Stimulated activated CD8-positive, alpha-beta memory T cell treated with anti-CD3 and anti-CD28 coated beads, Interleukin-7, amount 100 ng/mL, for 4 hours (primary cell): Measurements from ENCODE around the gene FAM20C.

ENCODE experiments used
- DNase-seq, 2 donors: peaks; one replicate each; pipeline ENCODE4 v3.0.0-alpha.2; 2020; ENCODE audit warnings: low read depth in 2 of 2

Gene FAM20C

DNA sequence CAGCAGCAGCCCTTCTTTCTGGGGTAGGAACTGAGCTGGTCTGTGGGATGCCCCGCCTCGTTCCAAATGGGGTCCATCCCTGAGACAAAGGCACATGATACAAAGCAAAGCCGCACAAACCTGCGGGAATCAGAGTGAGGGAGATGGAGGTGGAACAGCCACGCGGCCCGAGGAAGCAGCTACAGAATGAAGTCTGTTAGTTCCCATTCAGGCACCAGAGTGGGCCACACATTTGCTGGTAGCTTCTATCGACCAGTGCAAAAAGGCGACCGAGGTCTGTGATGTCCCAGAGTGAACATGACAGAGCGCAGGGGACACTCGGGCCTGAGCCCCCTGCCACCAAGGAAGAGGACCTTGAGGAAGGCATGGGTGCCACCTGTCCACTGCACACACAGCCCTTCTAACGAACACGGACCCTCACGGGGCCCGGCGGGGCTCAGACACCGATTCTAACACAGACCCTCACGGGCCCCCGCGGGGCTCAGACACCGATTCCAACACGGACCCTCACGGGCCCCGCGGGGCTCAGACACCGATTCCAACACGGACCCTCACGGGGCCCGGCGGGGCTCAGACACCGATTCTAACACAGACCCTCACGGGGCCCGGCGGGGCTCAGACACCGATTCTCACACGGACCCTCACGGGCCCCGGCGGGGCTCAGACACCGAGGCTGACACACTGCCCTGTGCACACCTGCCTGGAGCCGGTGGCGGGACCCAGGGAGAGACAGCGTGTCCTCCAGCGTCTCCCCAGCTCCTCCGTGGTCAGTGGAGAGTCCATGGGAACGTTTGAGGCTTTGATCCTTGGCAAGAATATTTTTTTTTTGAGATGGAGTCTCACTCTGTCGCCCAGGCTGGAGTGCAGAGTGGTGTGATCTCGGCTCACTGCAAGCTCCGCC is 32.8 kb upstream of the FAM20C start:
- no peak for DNase-seq

DNA sequence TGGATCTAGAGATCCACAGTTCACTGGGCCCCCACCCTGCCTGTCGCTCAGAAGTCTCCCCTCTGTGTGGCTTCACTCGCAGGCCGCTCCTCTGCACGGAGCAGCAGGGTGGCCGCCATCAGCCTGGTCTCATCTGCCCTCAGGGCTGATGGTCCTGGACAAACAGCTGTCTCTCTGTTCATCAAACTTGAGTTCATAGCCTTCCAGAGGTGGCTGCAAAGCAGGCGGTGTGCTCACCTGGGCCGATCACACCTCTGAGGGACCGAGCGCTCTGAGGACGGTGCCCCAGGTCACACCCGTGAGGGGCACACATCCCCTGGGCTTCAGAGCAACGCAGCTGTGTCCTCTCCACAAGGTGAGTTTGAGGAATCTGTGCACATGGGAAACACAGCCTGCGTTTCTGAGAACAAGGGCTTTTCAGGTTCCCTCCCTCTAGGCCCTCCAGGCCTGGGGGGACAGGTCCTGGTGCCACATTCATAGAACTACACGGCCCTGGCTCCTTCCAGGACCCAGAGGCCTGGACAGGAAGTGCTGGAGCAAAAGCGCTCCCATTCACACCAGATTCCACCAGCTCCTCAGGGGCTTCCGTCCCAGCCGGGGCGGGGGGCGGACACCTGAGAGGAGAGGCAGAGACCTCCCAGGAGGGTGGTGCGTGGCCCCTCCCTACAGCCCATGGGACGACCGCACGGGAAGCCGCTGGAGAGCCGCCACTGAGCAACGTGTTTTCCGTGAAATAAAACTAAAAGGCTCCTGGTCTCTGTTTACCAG is 31.2 kb upstream of the FAM20C start:
- DNase-seq: no peak

DNA sequence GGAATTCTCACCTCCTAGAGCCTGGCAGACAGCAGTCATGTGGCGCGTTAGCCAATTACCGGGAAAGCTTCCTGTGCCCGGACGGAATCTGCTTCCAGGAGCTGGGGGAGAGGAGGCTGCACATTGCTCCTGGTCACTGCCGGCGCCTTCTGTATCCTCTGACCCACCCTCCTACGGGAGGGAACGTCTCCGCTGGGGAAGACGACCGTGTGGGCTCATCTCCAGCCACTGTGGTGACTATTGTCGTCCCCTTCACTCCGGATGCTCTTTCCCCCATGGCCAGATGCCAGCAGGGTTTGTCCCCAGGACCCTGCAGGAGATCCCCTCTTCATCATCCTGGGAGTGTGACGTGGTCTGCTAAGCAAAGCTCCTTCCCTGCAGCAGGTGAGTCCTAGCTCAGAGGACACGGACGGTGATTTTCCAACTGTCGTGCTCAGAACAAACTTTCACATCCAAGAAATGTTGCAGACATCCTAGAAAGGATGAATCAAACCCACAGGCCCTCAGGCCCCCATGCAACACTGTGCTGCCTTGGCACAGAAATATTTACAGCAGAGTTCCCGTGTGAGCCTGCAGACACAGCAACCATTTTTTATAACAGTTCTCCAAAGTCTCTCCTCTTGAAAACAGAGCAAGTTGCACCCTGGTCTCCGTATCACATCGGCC is 29.6 kb upstream of the FAM20C start:
- DNase-seq: no peak

DNA sequence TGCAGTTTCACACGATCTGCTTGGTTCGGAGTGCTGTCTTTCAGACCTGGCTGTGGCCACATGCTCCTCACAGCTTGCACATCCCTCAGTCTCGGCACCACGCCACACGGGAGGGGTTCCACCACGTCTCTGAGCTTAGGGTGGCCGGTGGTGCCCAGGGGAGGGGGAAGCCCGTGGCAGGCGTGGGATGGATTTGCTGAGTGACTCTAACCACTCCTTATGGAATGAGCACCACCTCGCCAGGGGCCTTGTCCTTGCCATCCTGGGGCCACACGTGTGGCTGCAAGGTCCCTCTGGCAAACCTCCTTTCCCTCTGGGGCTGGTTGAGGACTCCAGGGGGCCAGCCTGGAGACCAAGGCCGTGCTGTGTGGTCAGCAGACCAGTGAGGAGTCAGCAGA is 29.1 kb upstream of the FAM20C start:
- DNase-seq: no peak

DNA sequence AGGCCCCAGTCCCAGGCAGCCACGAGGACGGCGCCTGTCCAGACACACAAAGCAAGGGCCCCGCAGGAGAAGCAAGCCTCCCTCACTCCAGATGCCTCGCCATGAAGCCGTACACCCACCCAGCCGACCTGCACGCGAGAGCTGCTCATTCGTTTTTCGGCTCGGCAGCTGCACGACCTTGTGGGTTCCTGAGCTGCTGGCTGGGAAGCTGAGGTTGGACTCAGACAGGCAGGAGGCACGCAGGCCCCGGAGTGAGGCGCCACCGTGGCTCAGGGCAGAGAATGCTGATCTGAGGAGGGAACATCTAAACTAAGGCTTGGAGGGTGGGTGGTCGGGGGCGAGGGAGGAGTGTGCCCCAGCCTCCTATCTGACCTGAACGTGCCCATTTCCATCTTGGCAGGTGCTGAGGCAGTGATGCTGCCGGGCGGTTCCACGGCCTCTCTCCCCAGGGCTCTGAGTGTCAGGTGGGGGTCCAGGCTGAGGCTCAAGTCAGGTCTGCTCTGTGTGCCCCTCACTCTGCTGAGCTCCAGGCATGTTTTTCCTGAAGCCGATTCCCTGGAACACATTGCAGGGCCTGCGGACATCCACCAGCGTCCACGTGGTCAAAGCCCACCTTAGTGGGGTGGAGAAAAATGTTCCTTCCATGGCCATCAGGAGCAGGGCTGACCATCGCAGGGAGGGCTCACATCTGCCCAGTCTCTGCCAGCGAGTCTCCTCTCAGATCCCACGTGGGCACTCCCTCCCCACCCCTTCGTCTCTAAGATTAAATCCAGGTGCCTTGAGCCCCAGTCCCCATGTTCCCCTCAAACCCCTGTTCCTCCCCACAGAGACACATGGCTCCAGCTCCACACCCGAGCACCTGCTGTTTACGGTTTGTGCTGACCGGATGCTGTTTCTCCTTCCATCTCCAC is 28.1 kb upstream of the FAM20C start:
- no peak for DNase-seq

DNA sequence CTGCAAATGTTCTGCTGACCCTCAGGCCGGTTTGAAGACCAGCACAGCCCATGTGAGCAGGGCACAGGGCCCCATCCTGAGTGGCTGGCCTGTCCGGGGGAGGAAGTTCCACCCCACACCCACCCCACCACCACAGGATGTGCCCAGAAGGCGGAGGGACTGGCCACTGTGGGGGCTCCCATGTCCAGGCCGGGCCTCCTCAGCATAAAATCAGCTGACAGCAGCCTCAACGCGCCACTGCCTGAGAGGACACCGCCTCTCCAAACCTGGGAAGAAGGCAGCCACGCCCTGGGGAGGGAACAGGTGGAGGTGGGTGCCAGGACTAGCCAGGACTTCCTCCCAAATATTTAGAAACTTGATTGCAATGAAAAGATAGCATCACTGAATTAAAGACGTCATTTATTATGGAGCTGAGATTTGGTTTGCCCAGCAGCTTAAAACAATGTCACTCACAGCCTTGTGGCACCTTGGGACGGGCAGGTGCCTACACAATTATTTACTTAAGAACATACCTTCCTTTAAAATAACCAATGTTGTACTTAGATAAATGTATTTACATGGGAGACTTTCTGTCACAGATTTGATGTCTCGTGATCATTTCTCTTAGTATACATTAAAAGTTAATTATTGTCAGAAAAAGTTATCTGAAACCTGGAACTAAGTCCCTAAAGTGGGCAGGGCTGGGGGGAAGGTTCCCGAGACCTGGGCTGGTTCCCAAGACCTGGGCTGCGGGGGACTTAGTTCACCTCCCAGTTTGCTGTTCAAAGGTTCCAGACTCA is 27.3 kb upstream of the FAM20C start:
- no peak for DNase-seq

DNA sequence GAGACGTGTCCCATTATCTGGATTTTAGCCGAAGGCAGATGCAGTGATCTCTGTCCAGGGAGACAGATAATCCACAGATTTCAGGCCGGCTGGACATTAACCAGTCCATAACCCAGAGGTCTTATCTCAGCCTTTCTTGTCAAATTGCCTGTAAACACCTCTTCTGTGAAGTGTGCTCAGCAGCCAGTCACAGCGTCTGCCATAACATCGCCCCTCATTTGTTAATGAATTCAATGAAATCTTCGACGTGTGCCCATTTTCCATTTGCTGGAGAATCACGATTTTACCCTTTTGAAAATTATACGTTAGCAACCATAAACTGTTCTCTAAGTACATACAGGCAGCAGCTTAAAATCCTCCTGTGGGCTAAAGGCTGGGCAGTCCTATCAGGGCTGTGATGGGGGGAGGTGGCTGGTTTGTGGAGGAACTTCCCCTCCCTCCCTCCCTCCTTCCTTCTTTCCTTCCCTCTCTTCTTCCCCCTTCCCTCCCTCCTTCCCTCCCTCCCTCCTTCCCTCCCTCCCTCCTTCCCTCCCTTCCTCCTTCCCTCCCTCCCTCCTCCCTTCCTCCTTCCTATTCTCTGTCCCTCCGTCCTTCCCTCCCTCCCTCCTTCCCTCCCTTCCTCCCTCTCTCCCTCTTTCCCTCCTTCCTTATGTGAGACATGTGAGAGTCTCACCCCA is 26.6 kb upstream of the FAM20C start:
- DNase-seq: no peak

DNA sequence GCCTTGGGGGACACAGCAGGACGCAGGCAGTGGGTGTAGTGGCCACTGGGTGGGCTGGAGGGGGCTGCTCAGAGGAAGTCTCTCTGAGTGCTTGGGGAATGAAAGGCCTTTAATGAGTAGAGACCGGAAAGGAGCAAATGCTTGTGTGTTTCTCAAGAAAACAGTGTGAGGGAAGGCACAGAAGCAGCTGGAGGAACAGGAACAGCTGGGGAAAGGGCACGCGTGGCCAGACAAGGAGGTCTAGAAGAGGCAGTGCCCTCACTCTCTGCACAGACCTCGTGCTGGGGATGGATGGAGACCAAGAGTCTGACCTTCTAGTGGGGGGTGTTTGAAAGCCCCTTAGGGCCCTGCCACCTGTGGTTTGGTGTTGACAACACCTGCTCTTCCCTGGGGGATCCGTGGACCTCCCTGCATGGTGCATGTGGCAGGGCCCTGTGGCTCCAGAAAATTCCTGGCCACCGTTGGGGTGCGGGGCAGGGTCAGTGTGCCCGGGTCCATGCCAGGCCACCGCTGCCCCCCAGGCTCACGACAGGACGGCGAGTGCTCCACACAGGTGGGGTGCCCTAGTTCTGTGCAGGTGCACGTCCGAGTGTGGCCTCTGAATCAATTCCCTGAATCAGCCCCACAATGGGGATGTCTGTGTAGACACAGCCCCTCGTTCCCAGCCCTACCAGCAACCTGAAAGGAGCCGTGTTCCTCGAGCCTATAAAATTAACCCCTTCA is 25.9 kb upstream of the FAM20C start:
- no peak for DNase-seq

DNA sequence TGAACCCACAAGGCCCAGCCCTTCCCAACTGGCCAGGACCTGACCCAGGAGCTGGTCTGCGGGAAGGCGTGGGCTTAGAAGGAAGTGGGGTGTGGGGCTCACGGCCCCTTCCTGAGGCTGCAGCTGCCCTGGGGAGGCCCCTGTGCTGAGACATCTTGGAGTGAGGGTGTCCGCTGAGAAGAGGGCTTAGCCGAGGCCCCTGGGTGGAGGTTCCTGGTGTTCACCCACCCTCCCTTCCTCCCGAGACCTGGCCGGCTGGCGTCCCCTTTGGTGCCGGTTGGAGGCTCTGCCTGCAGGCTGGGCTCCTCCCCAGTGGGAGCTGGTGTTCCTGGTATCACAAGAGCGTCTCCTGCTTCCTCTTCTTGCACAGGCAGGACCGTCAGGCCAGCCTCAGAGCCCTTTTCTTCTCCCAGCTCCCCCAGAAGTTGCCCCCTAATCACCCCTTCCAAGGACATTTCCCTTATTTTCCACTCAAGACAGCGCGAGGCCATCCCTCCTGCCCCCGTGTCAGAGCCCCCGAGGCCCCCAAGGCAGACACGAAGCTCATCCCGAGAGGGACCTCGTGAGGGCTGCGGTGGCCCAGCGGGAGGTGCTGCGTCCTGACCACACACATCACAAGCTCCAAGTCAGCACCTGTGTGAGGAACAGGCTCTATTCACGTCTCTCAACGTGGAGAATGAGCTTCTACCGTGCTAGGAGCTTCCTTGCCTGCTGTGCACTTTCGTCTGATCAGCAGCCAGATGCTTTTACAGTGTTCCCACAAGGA is 25.1 kb upstream of the FAM20C start:
- DNase-seq: no peak

DNA sequence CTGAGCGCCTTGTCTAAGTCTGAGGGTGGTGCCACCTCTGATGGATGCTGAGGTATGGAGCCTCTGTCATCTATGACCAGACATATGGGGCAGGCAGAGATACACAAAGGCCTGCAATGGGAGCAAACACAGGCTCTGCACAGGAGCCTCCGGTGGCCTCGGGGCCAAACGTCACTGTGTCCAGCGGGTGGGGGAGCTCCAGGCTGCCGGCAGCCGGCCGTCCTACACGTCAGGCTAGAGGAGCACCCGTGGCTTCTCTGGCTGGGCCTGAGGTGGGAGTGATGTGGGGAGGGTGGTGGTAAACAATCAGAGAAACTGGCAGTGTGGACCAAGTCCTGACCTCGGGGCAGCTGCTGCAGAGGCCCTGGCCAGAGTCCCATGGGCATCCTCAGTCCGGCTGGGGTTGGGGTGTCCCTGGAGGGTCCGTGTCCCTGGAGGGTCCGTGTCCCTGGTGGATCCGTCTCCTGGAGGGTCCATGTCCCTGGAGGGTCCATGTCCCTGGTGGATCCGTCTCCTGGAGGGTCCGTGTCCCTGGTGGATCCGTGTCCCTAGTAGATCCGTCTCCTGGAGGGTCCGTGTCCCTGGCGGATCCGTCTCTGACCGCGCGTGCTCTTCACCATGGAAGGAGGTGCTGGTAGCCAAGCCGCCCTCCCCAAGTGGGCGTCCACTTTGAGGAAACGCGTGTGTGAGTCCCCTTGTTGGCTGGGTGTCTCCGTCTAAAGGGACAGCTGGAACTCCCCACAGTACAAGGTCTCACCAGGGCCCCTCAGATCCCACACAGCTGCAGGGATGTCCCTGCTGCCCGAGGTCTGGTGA is 24.2 kb upstream of the FAM20C start:
- DNase-seq: no peak

DNA sequence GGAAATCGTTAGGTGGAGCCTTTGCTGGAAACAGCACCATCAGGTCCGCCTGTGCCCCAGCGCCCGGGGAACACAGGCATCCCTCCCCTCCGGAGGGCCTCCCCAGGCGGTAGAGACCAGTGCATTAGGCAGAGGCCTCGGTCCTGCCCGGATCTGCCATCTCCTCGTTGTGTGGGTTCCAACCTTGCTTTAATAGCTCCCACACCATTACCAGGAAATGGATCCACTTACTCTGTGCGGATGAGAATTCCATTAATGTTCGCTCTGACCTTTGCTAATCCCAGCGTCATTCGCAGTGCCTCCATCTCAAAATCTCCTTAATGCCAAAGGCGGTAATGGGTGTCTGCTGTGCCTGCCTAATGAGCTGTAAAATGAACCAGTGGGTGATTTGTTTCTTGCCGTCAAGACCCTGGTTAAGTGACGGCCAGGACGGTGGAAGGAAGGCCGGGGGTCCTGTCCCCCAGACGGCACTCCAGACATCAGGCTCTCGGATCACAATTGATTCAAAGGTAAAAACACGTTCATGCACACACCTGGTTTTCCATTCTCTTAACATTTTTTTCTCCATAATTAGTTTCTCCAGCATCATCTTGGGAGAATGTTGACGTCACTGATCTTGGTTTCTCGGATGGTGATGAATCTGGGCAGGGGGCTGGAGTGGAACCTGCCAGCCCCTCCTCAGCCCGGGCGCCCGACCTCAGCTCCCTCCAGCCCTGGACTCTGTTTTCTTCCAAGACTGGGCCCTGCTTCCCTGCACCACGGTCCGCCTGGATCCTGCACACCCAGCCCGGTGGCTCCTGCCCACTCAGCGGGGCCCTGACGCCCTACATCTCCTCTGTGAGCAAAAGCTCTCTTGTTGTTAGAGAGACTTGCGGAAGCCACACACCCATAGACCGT is 22.8 kb upstream of the FAM20C start:
- no peak for DNase-seq

DNA sequence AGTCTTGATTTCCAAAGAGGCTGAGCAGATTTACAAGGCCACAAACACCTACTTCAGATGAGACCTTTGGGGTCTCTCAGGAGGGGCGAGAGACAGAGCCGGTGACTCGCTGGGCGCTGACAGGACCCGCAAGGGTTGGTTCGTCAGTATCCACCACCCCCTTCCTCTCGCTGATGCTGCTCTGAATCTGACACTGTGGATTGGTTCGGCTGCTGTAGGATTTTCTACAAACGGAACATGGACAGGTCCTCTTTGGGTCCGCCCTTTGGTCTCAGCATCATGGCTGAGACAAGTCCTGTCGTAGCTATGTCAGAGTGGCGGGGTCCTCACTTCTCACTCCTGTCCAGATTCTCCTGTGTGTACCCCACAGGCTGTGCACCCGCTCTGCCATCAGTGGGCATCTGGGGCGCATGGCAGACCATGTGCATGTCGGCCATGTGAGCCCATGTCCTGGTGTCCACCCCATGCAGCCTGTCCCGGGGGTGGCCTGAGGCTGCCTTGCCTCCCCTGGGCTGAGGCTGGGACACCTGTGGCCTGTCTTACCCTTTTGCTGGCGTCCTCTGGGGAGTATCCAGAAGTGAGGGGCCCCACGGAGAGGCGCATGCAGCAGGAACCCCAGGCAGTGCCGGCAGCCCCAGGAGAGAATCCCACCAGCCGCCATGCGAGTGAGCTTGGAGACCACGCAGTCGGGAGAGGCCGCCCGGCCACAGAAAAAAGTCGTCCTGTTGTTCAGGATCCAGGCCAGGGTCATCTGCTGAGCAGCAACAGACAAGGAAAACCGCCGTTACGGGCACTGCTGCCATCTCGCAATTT is 21.6 kb upstream of the FAM20C start:
- DNase-seq: no peak

DNA sequence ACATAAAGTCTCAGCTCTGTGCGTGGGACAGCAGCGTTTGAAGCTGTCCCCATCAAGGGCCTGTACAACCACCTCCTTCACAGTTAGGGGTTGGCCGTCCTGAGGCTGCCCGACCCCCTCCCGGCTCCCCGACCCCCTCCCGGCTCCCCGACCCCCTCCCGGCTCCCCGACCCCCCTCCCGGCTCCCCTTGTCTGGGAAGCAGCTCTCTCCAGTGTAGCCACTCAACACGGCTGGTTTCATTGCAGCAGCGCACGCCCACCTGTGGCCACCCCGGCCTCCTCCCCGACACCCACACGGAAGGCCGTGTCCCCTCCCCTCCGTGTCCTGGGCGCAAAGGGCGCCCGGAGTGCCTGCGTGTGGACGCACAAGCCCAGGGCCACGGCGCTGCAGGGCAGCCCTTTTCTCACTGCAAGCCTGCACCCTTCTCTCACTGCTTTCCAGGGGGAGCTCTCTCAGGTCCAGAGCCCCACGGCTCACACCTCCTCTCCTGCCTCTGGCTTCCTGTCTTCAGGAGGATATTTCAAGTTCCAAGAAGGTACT is 20.9 kb upstream of the FAM20C start:
- no peak for DNase-seq

DNA sequence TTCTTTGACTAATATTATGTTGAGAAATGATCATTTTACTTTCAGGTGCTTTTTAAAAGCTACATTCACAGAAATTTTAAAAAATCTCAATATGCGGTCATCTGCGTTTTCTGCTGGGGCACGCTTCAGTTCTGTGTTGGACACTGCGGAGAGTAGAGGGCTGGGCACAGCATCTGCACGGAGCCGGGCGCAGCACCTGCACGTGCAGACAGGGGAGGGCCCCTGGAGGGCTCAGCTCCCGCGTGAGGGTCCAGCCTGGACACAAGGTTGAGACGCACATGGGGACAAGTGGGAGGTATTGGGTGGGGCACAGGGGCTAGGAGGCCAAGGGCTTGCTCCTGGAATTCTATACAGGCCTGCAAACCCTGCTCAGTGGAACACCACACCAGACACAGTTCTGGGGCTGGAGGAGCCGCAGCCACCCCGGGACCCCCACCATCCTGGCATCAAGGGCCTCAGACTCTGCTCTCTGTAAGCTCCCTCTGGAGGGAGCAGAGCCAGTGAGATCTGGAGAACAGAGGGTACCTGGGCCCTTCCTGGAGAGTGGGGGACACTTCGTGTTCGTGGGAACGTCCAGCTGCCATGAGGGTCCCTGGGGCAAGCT is 20.4 kb upstream of the FAM20C start:
- no peak for DNase-seq

DNA sequence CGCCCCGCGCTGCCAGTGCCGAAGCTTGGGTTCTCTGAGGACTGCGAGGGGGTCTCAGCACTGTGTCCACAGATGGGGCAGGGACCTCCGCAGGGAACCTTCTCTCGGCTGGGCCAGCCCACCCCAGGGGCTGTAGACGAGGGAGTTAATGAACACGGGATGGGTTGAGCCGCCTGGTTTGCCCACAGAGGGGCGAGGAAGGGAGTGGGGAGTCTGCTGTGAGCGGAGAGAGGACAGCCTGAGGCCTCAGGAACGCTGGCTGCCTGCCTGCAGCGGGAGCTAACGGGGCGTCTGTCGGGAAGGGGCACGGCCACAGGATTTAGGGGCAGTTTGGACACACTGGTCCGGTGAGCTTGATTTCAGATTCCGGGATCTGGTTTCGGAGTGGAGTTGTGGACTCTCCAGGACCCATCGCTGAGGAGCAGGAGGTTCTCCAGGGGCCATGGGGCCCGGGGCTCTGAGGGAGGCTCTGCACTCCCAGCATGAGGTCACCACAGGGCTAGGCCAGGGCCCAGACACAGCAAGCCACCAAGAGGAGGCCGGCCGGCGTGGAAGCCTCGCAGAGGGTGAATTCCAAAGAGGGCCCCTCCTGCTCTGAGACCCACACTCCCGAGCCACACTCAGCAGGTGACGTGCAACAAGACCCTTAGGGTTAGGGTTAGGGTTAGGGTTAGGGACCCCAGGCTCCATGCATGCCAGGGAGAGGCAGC is 19.0 kb upstream of the FAM20C start:
- no peak for DNase-seq
